Pancreas (tissue), 10 donors: Measurements from ENCODE around the gene SERPINA9. TPM values are rescaled to one million over a fixed set of nuclear protein-coding genes. Genes with fewer than 3 reads are reported as not detected.

Source experiments
- ATAC-seq, 4 donors: fragments of 200-7000 bp; cut with Tn5 transposase; one replicate each; pipeline versions ENCODE4 v1.8.0 to v1.9.1; 2020; ENCODE audit warnings: mild to moderate bottlenecking in 4 of 4, moderate library complexity in 4 of 4
- DNase-seq, 6 donors: peaks; one replicate each; pipeline ENCODE4 v3.0.0-alpha.2; 2020
- FAIRE-seq: peaks from 2 replicates; lab custom pipeline; 2012; peaks lifted over from hg19 to GRCh38; lab: Jason Lieb, UNC
- H3K27ac ChIP-seq, 4 donors: fragments of 200-600 bp; sonication (generic); 1 replicate in 3 of 4; 2 replicates in 1 of 4; pipeline versions ENCODE4 v1.5.0 to v1.8.0; 2020
- H3K27me3 ChIP-seq, 4 donors: fragments of 200-600 bp; one replicate each; pipeline ENCODE4 v1.8.0; 2021
- H3K36me3 ChIP-seq, 3 donors: fragments of 200-600 bp; sonication (generic) in 1 of 3; one replicate each; pipeline versions ENCODE4 v1.5.0 to v1.8.0; 2020 to 2021
- H3K4me1 ChIP-seq, 3 donors: fragments of 200-600 bp; one replicate each; pipeline ENCODE4 v1.8.0; 2021
- H3K4me3 ChIP-seq, 4 donors: fragments of 200-600 bp; sonication (generic) in 2 of 4; one replicate each; pipeline versions ENCODE4 v1.5.0 to v1.8.0; 2020 to 2021
- H3K9me3 ChIP-seq, 4 donors: fragments of 200-600 bp; one replicate each; pipeline ENCODE4 v1.8.0; 2021
- WGBS, 2 donors: extraction: QIAGEN DNeasy Blood & Tissue Kit; methylation state at CpG; one replicate each; pipeline ENCODE4 v1.1.7; 2013; 5-methylcytosine and 5-hydroxymethylcytosine counted together
- intact Hi-C, 3 donors: fragments of 100-400 bp; cut with DNase I; formaldehyde crosslinking; loops; one replicate each; pipeline versions ENCODE4 v1.11.1 to v1.14.2; 2022
- polyA plus RNA-seq, 2 donors: library from polyadenylated mRNA; stranded (reverse); fragments of 200-250 nt; gene quantifications; one replicate each; pipeline ENCODE4 v1.2.3, GENCODE V29; 2013
- total RNA-seq, 6 donors: library from RNA; stranded (reverse); fragmentation: NEBNext Ultra II Directional in 4 of 6; extraction: Animal tissue kit (Norgen Biotek cat#: 25700) in 4 of 6; gene quantifications; one replicate each; pipeline versions ENCODE4 v1.2.1 to v1.2.4, GENCODE V29; 2021 to 2023
- TF ChIP-seq, protein P1 (sequence below), 4 donors: fragments of 200-600 bp; sonication (generic) in 3 of 4; IDR thresholded peaks; one replicate each; pipeline versions ENCODE4 v1.5.0 to v1.8.0; 2021; ENCODE audit warnings: antibody characterized with exemption in 4 of 4
- donor health status: healthy with polysubstance abuse.
- donor health status: DM: no; HTN: no; CAD: no; lungs with moderate emphysema.
- donor health status: DM: no; HTN: no; CAD: no.
- donor health status: control.
- donor health status: control.
- donor health status: Bipolar disorder and iron deficiency.
- donor health status: DM: yes; HTN: yes; CAD: no.
- donor health status: DM: no; HTN: no; CAD: no.
- donor health status: DM: no; HTN: no; CAD: no.
- donor health status: DM: yes; HTN: yes; CAD: no.

SERPINA9 gene
- total and polyA plus RNA-seq, 8 donors, result not detected

- intact Hi-C loops, result no loop called here
- no peaks in the 10 kb centered on the region for H3K9me3 ChIP-seq
- no peaks in the 10 kb centered on the region for H3K27me3 ChIP-seq
- ATAC-seq (no peak), FAIRE-seq (no peak), DNase-seq (no peak)
- 37 to 41% methylated on average over 8 of the region's 8 CpGs for WGBS, 2 donors
- H3K4me3 ChIP-seq, result no peak overlapping the region
- no peak overlapping the region for H3K27ac ChIP-seq
- TF ChIP-seq, protein P1, sequence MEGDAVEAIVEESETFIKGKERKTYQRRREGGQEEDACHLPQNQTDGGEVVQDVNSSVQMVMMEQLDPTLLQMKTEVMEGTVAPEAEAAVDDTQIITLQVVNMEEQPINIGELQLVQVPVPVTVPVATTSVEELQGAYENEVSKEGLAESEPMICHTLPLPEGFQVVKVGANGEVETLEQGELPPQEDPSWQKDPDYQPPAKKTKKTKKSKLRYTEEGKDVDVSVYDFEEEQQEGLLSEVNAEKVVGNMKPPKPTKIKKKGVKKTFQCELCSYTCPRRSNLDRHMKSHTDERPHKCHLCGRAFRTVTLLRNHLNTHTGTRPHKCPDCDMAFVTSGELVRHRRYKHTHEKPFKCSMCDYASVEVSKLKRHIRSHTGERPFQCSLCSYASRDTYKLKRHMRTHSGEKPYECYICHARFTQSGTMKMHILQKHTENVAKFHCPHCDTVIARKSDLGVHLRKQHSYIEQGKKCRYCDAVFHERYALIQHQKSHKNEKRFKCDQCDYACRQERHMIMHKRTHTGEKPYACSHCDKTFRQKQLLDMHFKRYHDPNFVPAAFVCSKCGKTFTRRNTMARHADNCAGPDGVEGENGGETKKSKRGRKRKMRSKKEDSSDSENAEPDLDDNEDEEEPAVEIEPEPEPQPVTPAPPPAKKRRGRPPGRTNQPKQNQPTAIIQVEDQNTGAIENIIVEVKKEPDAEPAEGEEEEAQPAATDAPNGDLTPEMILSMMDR (IDR thresholded peaks at IDR 0.05), result no peak
- no peaks in the 10 kb centered on the region for H3K4me1 ChIP-seq
- no peaks in the 10 kb centered on the region for H3K36me3 ChIP-seq
Measured at GRCh38 chr14:94451091-94451771, 24.8 kb downstream of the SERPINA9 start.

DNA sequence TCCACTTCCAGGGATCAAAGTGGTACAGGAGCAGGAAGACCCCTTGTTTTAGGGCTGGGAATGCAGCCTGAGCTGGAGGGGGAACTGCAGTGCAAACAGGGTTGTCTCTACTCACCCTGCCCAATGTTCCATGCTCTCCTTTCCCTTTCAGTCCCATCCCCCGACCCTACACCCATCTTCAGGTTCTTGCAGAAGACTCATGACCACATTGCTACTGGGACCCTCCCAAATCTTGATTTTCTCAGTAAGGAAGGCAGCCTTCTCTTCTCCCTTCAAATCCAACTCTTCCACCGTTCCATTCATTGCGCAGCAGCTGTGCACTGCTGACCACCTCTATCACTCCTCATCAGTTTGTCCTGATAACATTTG lies 25.3 kb downstream of the SERPINA9 start:
- no peak for FAIRE-seq

DNA sequence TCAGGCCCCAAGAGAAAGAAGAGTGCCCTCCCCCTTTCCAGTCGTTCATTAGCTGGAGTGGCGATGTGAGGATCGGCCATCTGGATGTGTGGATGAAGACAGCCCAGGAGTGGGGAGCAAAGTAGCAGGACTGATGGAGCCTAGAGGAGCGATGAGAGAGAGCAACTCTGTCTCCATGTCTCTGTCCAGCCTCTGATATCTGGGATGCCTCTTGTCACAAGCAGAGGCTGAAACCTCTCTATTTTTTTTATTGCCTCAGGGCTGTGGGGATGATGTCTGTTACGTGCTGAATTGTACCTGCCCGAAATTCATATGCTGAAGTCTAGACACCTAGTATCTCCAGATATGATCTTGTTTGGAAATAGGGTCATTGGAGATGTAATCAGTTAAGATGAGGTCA lies 26.1 kb downstream of the SERPINA9 start:
- Histone ChIP-seq H3K27me3 (no peaks in the 10 kb centered on the region), H3K4me3 (no peak overlapping the region), H3K27ac (no peak overlapping the region), H3K4me1 (no peaks in the 10 kb centered on the region), H3K9me3 (no peaks in the 10 kb centered on the region), H3K36me3 (no peaks in the 10 kb centered on the region)
- TF ChIP-seq, protein P1 (IDR thresholded peaks at IDR 0.05), result no peak
- DNase-seq (no peak), ATAC-seq (no peak), FAIRE-seq (no peak)
- intact Hi-C loops, result loop anchor here in 1 of 3 donors (10.0 kb wide), 1 partner anchor 95 kb away; no protein-coding TSS in a partner anchor
- WGBS, 2 donors, result 62 to 64% methylated on average over 6 of the region's 6 CpGs

More for the DNA sequence above, 25.3 kb downstream of the SERPINA9 start:
- intact Hi-C loops, result no loop called here
- TF ChIP-seq, protein P1 (IDR thresholded peaks at IDR 0.05), result no peak
- Histone ChIP-seq H3K4me3 (no peak overlapping the region), H3K27ac (no peak overlapping the region), H3K27me3 (no peaks in the 10 kb centered on the region), H3K36me3 (no peaks in the 10 kb centered on the region), H3K4me1 (no peaks in the 10 kb centered on the region), H3K9me3 (no peaks in the 10 kb centered on the region)
- DNase-seq, result no peak
- WGBS, 2 donors, result 52 to 58% methylated on average over 3 of the region's 3 CpGs
- no peak for ATAC-seq

DNA sequence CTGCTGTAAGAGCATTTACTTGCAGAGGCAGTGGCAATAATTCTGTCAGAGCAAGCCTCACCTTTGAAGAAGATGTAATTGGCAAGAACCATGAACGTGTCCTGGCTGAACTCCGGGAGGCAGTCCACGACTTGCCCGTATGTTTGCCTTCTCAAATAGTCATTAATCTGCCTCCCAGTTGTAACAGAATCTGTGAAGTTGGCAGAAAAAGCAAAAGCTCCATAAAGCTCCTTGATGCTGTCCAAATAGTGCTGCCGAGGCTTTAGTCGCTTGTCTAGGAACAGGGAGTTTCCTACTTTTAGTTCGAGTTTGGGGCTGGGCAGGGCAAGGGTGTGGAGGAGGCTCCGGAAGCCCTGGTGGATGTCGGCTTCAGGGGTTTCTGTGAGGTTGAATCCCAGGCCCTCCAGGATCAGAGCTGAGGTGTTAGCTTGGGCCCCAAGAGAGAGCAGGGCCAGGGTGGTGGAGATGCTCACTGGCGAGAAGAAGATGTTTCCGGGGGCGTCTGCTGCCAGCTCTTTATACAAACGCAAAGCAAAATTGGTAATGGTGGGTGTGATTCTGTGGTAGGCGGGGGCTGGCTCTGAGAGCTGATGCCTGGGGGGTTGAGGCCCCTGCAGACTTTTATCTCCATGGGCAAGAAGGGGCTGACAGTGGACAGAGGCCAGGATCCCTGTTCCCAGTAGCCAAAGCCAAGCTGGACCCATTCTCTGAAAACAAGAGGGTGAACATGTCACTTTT lies 27.8 kb downstream of the SERPINA9 start:
- FAIRE-seq, result no peak
- Histone ChIP-seq H3K4me1 (no peaks in the 10 kb centered on the region), H3K4me3 (no peak overlapping the region), H3K36me3 (no peaks in the 10 kb centered on the region), H3K27me3 (no peaks in the 10 kb centered on the region), H3K27ac (no peak overlapping the region), H3K9me3 (no peaks in the 10 kb centered on the region)
- DNase-seq, result peak in 1 of 6 donors; percentile 16
- intact Hi-C loops, result loop anchor here in 1 of 3 donors (10.0 kb wide), 1 partner anchor 97 kb away; no protein-coding TSS in a partner anchor
- peak in 3 of 4 donors; percentile 41 to 71 (median 49) for ATAC-seq
- 40 to 45% methylated on average over 14 of the region's 14 CpGs for WGBS, 2 donors
- TF ChIP-seq, protein P1 (IDR thresholded peaks at IDR 0.05), result no peak
